ENCODE data around the gene CGNL1.

DNA sequence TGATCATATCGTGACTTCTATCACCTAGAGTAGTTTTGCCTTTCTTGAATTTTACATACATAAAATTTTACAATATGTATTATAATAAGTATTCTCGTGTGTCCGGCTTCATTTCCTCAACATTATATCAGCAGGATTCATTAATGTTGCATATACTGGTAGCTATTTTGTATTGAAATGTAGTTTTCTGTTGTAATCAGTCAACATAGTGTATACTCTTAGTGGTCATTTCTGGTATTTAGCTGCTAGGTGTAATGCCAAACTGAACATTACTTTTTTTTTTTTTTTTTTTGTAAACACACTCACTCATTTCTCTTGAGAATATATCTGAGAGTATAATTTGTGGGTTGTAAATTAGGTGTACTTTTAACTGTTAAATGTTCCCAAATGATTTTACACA is 70.1 kb downstream of the CGNL1 start:
- TF ChIP-seq, protein P1, sequence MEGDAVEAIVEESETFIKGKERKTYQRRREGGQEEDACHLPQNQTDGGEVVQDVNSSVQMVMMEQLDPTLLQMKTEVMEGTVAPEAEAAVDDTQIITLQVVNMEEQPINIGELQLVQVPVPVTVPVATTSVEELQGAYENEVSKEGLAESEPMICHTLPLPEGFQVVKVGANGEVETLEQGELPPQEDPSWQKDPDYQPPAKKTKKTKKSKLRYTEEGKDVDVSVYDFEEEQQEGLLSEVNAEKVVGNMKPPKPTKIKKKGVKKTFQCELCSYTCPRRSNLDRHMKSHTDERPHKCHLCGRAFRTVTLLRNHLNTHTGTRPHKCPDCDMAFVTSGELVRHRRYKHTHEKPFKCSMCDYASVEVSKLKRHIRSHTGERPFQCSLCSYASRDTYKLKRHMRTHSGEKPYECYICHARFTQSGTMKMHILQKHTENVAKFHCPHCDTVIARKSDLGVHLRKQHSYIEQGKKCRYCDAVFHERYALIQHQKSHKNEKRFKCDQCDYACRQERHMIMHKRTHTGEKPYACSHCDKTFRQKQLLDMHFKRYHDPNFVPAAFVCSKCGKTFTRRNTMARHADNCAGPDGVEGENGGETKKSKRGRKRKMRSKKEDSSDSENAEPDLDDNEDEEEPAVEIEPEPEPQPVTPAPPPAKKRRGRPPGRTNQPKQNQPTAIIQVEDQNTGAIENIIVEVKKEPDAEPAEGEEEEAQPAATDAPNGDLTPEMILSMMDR (IDR thresholded peaks at IDR 0.05), result no peak
- TF ChIP-seq POLR2A (IDR thresholded peaks at IDR 0.05), result no peak
